Activated CD8-positive, alpha-beta T cell treated with anti-CD3 and anti-CD28 coated beads, Interleukin-2, amount 10 ng/mL, durations not matched to agents 7 days and 5 days (primary cell): ENCODE measurements around the gene RAB10. TPM values are rescaled to one million over a fixed set of nuclear protein-coding genes. Genes with fewer than 3 reads are reported as not detected.

ENCODE experiments used
- ATAC-seq: fragments of 150-1000 bp; cut with Tn5 transposase; one replicate; pipeline ENCODE4 v1.10.0; 2021; ENCODE audit warnings: moderate library complexity
- CTCF ChIA-PET: fragments of 350-600 bp; sonication (Branson Sonifier 250); formaldehyde crosslinking; loops from one replicate; lab custom pipeline; 2021; ENCODE audit warnings: antibody characterized with exemption; lab: Charles Lee
- POLR2A ChIA-PET: fragments of 350-600 bp; sonication (Branson Sonifier 250); formaldehyde crosslinking; loops from one replicate; lab custom pipeline; 2021; ENCODE audit warnings: antibody characterized with exemption; lab: Charles Lee
- DNase-seq: peaks from one replicate; pipeline ENCODE4 v3.0.0-alpha.2; 2020
- H3K27ac Mint-ChIP-seq: one replicate; pipeline ENCODE4 v1.8.0; 2021; ENCODE audit warnings: mild to moderate bottlenecking, mixed read lengths
- H3K27me3 Mint-ChIP-seq: one replicate; pipeline ENCODE4 v1.8.0; 2021; ENCODE audit warnings: low read depth, mixed read lengths
- H3K36me3 Mint-ChIP-seq: one replicate; pipeline ENCODE4 v1.8.0; 2021; ENCODE audit warnings: low read depth, mixed read lengths
- H3K4me1 Mint-ChIP-seq: one replicate; pipeline ENCODE4 v1.8.0; 2021; ENCODE audit warnings: low read depth, mixed read lengths
- H3K4me3 Mint-ChIP-seq: one replicate; pipeline ENCODE4 v1.8.0; 2021; ENCODE audit warnings: mild to moderate bottlenecking, mixed read lengths
- H3K9me3 Mint-ChIP-seq: one replicate; pipeline ENCODE4 v1.8.0; 2022; ENCODE audit warnings: mixed read lengths; ENCODE audit not compliant: insufficient read depth
- total RNA-seq, 2 experiments: library from RNA; stranded (reverse); gene quantifications; one replicate each; pipeline ENCODE4 v1.2.3, GENCODE V29; 2021

The RAB10 gene
- total RNA-seq, 2 experiments from 2014 or later = 110 to 115 TPM

DNA sequence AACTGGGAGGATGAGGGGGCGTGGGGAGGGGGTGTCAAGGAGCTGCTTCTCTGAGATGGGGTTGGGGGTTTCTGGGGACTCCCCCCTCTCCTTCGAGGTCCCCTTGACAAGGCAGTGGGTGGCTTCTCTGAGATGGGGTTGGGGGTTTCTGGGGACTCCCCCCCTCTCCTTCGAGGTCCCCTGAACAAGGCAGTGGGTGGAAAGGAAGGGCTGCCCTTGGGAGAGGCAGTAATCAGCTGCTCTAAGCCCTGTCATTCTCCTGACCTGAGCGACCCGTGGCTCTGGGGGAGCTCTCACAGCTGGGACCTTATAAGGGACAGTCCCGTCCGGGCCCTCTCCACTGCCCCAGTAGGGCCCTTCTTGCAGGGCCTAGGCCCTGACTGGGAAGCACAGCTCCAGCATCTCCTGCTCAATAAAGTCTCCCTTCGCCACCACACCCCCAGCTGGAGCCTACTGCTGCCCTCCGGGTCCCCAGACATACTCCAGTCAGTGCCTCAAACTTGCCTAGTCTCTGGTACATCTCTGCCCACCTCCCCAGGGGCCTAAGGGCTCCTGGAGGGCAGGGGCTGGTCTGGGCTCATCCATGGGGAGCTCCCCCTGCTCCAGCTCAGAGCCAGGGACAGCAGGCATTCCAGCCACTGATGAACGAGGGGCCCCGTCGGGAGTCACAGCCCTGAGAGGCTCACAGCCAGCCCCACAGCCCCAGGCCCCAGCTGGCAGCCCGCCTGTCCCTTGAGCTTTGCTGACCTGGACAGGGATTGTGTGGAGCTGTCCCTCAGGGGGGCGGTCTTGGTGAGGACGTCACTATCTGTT lies 141.8 kb downstream of the RAB10 start:
- Mint-ChIP-seq H3K4me3 (no peak overlapping the region), H3K27me3 (peaks cover 41% of the 10 kb centered on the region), H3K36me3 (no peaks in the 10 kb centered on the region), H3K4me1 (peaks cover 29% of the 10 kb centered on the region), H3K9me3 (no peaks in the 10 kb centered on the region), H3K27ac (no peak overlapping the region)
- ATAC-seq (no peak), DNase-seq (no peak)
- POLR2A ChIA-PET = interaction anchor here (0.6 to 0.7 kb wide), 3 partner anchors 56 to 502 kb away, joined by 3 to 5 read pairs (median 3); partner anchors contain the start of gene DTNB
- CTCF ChIA-PET = interaction anchor here (1.1 to 2.1 kb wide), 4 partner anchors 9 to 328 kb away, joined by 3 to 8 read pairs (median 4); no protein-coding TSS in a partner anchor

DNA sequence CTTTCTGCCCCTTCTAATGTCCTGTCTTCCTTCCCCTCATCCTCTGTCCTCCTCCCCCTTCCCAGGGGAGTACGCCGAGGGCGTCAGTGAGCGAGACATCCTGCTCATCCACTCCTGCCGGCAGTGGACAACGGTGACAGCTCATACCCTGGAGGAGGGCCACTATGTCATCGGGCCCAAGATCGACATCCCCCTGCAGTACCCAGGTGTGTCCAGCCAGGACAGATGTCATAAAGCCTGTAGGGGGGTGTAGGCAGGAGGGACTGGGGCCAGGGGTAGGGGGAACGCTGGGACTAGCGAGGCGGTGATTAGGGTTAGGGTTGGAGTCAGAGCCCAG lies 142.4 kb downstream of the RAB10 start:
- Mint-ChIP-seq H3K4me1 (peaks cover 29% of the 10 kb centered on the region), H3K9me3 (no peaks in the 10 kb centered on the region), H3K36me3 (no peaks in the 10 kb centered on the region), H3K27ac (no peak overlapping the region), H3K27me3 (peaks cover 38% of the 10 kb centered on the region), H3K4me3 (no peak overlapping the region)
- POLR2A ChIA-PET = no interaction called here
- CTCF ChIA-PET = interaction anchor here (1.2 to 2.1 kb wide), 3 partner anchors 8 to 328 kb away, joined by 3 to 8 read pairs (median 5); no protein-coding TSS in a partner anchor
- ATAC-seq (no peak), DNase-seq (no peak)

GRCh38 chr2:26177122-26177521 lies 143.2 kb downstream of the RAB10 start:
- CTCF ChIA-PET = no interaction called here
- H3K27me3 Mint-ChIP-seq = peaks cover 34% of the 10 kb centered on the region
- POLR2A ChIA-PET = no interaction called here
- H3K9me3 Mint-ChIP-seq = no peaks in the 10 kb centered on the region
- no peak overlapping the region for H3K4me3 Mint-ChIP-seq
- DNase-seq (no peak), ATAC-seq (no peak)
- H3K36me3 Mint-ChIP-seq = no peaks in the 10 kb centered on the region
- peaks cover 23% of the 10 kb centered on the region for H3K4me1 Mint-ChIP-seq
- H3K27ac Mint-ChIP-seq = no peak overlapping the region

DNA sequence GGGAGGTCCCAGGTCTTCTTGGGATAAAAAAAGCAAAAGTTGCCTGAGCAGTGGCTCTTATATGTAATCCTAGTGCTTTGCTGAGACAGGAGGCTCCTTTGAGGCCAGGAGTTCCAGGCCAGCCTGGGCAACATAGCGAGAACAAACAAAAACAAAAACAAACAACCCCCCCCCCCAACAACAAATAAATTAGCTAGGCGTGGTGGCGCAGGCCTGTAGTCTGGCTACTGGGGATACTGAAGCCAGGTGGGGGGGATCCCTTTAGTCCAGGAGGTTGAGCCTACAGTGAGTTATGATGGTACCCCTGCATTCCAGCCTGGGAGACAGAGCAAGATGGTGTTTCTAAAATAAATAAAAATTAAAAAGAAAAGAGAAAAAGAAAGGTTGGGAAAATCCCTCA lies 144.4 kb downstream of the RAB10 start:
- H3K4me3 Mint-ChIP-seq = no peak overlapping the region
- no peak for ATAC-seq
- ChIA-PET CTCF (interaction anchor here (0.7 kb wide), 1 partner anchor 152 kb away, joined by 3 read pairs; no protein-coding TSS in a partner anchor), POLR2A (interaction anchor here (0.6 kb wide), 1 partner anchor 256 kb away, joined by 4 read pairs; no protein-coding TSS in a partner anchor)
- no peaks in the 10 kb centered on the region for H3K36me3 Mint-ChIP-seq
- H3K9me3 Mint-ChIP-seq = no peaks in the 10 kb centered on the region
- DNase-seq = no peak
- H3K4me1 Mint-ChIP-seq = peaks cover 20% of the 10 kb centered on the region
- peaks cover 32% of the 10 kb centered on the region for H3K27me3 Mint-ChIP-seq
- H3K27ac Mint-ChIP-seq = no peak overlapping the region

GRCh38 chr2:26178746-26179436 lies 145.0 kb downstream of the RAB10 start:
- peak; percentile 40 for DNase-seq
- H3K27ac Mint-ChIP-seq = no peak overlapping the region

GRCh38 chr2:26179446-26179913 lies 145.6 kb downstream of the RAB10 start:
- Mint-ChIP-seq H3K27ac (no peak overlapping the region), H3K4me3 (peak overlapping the region; percentile 74), H3K9me3 (no peaks in the 10 kb centered on the region), H3K27me3 (peaks cover 28% of the 10 kb centered on the region), H3K4me1 (peaks cover 22% of the 10 kb centered on the region), H3K36me3 (no peaks in the 10 kb centered on the region)
- ChIA-PET POLR2A (no interaction called here), CTCF (no interaction called here)
- no peak for DNase-seq
- peak; percentile 4 for ATAC-seq

More at GRCh38 chr2:26178746-26179436, 145.0 kb downstream of the RAB10 start:
- ChIA-PET CTCF (interaction anchor here (0.7 kb wide), 1 partner anchor 151 kb away, joined by 3 read pairs; no protein-coding TSS in a partner anchor), POLR2A (interaction anchor here (0.6 kb wide), 1 partner anchor 256 kb away, joined by 4 read pairs; no protein-coding TSS in a partner anchor)
- Mint-ChIP-seq H3K4me3 (peak overlapping the region; percentile 74), H3K36me3 (no peaks in the 10 kb centered on the region), H3K27me3 (peaks cover 32% of the 10 kb centered on the region), H3K9me3 (no peaks in the 10 kb centered on the region), H3K4me1 (peaks cover 22% of the 10 kb centered on the region)
- ATAC-seq = peak; percentile 76

DNA sequence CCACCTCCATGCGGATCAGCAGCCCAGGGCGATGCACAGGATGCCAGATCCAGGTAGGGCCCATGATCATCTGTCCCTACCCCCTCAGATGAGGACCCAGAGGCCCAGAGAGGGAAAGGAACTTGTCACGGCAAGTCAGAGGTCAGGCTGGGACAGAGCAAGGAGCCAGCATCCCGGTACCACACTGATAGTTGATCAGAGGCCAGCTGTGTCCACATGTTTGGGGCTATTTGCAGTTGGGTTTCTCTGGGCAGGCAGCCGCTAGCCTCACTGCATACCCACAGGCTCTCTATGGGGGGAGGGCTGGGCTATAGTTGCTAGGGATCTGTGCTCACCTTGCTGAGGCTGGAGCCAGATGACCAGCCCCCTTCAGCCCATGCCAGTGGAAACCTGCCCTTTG lies 148.6 kb downstream of the RAB10 start:
- H3K27ac Mint-ChIP-seq = no peak overlapping the region
- DNase-seq = no peak
- ATAC-seq = no peak
- ChIA-PET CTCF (no interaction called here), POLR2A (no interaction called here)
- no peak overlapping the region for H3K4me3 Mint-ChIP-seq
- H3K36me3 Mint-ChIP-seq = no peaks in the 10 kb centered on the region
- peaks cover 17% of the 10 kb centered on the region for H3K27me3 Mint-ChIP-seq
- no peaks in the 10 kb centered on the region for H3K9me3 Mint-ChIP-seq
- peaks cover 33% of the 10 kb centered on the region for H3K4me1 Mint-ChIP-seq

- Mint-ChIP-seq H3K36me3 (no peaks in the 10 kb centered on the region), H3K4me3 (no peak overlapping the region), H3K27ac (no peak overlapping the region), H3K9me3 (no peaks in the 10 kb centered on the region), H3K27me3 (peaks cover 17% of the 10 kb centered on the region), H3K4me1 (peaks cover 35% of the 10 kb centered on the region)
- CTCF ChIA-PET = interaction anchor here (1.1 to 1.9 kb wide), 2 partner anchors 8 to 117 kb away, joined by 3 to 8 read pairs; no protein-coding TSS in a partner anchor
- DNase-seq (no peak), ATAC-seq (no peak)
- POLR2A ChIA-PET = no interaction called here
These were observed 149.2 kb downstream of the RAB10 start for GRCh38 chr2:26182887-26183630.

- Mint-ChIP-seq H3K4me1 (peaks cover 36% of the 10 kb centered on the region), H3K9me3 (no peaks in the 10 kb centered on the region), H3K27me3 (peaks cover 16% of the 10 kb centered on the region), H3K4me3 (peak overlapping the region; percentile 48), H3K27ac (peak overlapping the region; percentile 48), H3K36me3 (peaks cover 3% of the 10 kb centered on the region)
- ATAC-seq (no peak), DNase-seq (no peak)
- ChIA-PET POLR2A (interaction anchor here (0.6 to 1.2 kb wide), 6 partner anchors 9 to 1497 kb away, joined by 3 to 4 read pairs (median 3); partner anchors contain the start of genes HADHA and SELENOI), CTCF (interaction anchor here (0.7 to 2.0 kb wide), 15 partner anchors 9 to 577 kb away, joined by 3 to 9 read pairs (median 4); partner anchors contain the start of gene RAB10)
These were observed 150.2 kb downstream of the RAB10 start for GRCh38 chr2:26184121-26184520.

GRCh38 chr2:26184555-26185303 lies 150.8 kb downstream of the RAB10 start:
- Mint-ChIP-seq H3K27ac (peak overlapping the region; percentile 77), H3K9me3 (no peaks in the 10 kb centered on the region), H3K27me3 (peaks cover 13% of the 10 kb centered on the region), H3K4me1 (peaks cover 31% of the 10 kb centered on the region), H3K4me3 (peak overlapping the region; percentile 71), H3K36me3 (peaks cover 6% of the 10 kb centered on the region)
- CTCF ChIA-PET = interaction anchor here (0.5 to 2.0 kb wide), 28 partner anchors 8 to 577 kb away, joined by 3 to 9 read pairs (median 3); partner anchors contain the start of genes ASXL2, HADHA, HADHB and RAB10
- ATAC-seq = peak; percentile 98
- POLR2A ChIA-PET = interaction anchor here (0.5 to 1.2 kb wide), 9 partner anchors 8 to 1498 kb away, joined by 3 to 4 read pairs (median 3); partner anchors contain the start of genes HADHA and SELENOI
- DNase-seq = peak; percentile 90
